IPS-NIHi7 (cell line): ENCODE data around the gene PLEKHG2.
"Not testable (repeated sequence)": the region's sequence is repeated elsewhere in the genome, so short reads cannot be mapped to it uniquely, and the experiment has no call there.

ENCODE experiments used
- DNase-seq: peaks from one replicate; pipeline ENCODE4 v3.0.0; 2012; ENCODE audit warnings: mixed read lengths; ENCODE audit errors: extremely low spot score

The PLEKHG2 gene

GRCh38 chr19:39448271-39448670, 35.8 kb downstream of the PLEKHG2 start:
- no peak for DNase-seq

DNA sequence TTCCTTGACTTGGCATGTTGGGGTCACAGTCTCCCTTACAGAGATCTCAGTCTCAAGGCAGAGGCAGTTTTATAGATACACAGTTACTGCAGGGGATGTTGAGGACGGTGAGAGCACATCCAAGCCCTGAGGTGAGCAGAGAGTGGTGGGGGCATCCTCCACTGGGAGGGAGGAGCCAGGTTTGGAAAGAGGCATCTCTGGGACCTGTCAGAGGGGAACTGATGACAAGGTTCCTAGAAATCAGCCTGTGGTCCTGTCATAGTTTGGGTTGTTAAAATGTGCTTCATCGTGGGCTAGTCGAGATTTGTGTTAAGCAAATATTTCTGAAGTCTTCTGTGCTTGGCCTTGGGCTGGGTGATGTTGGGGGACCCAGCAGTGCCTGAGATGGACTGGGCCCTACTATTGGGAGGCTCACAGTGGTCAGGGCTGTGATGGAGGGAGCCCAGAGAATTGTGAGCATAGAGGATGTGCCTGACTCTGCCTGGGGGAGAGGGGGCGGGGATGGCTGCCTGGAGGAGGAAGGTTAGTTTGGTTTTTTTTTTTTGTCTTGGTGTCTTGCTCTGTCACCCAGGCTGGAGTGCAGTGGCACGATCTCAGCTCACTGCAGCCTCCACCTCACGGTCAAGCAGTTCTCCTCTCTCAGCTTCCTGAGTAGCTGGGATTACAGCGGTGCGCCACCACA, 36.8 kb downstream of the PLEKHG2 start:
- DNase-seq: no peak

DNA sequence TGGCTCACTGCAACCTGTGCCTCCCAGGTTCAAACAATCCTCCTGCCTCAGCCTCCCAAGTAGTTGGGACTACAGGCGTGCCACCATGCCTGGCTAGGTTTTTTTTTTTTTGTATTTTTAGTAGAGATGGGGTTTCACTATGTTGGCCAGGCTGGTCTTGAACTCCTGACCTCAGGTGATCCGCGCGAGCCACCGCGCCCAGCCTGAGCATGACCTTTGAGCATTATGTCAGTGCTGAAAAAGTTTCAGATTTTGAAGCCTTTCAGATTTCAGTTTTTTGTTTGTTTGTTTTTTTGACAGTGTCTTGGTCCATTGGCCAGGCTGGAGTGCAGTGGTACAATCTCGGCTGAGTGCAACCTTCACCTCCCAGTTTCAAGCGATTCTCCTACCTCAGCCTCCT, 38.8 kb downstream of the PLEKHG2 start:
- not testable (repeated sequence) for DNase-seq

DNA sequence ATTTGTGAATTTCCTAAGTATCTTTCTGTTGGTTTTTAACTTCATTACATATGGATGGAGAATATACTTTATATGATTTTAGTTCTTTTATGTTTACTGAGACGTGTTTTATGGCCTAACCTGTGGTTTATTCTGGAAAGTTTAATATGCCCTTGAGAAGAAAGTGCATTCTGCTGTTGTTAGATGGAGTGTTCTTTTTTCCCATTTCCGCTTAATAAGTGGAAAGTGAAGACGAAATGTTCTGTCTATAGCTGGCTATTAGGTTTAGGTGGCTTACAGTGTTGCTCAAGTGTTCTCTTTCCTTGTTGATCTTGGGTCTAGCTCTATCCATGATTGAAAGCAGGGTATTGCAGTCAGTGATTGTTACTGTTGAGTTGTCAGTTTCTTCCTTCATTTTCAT, 50.9 kb downstream of the PLEKHG2 start:
- no peak for DNase-seq

GRCh38 chr19:39465956-39466747, 53.7 kb downstream of the PLEKHG2 start:
- DNase-seq: no peak

- DNase-seq: no peak
These were observed 55.5 kb downstream of the PLEKHG2 start for GRCh38 chr19:39467941-39468340.

- no peak for DNase-seq
These were observed 56.6 kb downstream of the PLEKHG2 start for GRCh38 chr19:39469036-39469435.

- DNase-seq: no peak
These were observed 57.1 kb downstream of the PLEKHG2 start for GRCh38 chr19:39469567-39469966.

GRCh38 chr19:39470724-39471339, 58.4 kb downstream of the PLEKHG2 start:
- no peak for DNase-seq

GRCh38 chr19:39471756-39472536, 59.5 kb downstream of the PLEKHG2 start:
- no peak for DNase-seq

GRCh38 chr19:39472746-39473442, 60.4 kb downstream of the PLEKHG2 start:
- DNase-seq: no peak

DNA sequence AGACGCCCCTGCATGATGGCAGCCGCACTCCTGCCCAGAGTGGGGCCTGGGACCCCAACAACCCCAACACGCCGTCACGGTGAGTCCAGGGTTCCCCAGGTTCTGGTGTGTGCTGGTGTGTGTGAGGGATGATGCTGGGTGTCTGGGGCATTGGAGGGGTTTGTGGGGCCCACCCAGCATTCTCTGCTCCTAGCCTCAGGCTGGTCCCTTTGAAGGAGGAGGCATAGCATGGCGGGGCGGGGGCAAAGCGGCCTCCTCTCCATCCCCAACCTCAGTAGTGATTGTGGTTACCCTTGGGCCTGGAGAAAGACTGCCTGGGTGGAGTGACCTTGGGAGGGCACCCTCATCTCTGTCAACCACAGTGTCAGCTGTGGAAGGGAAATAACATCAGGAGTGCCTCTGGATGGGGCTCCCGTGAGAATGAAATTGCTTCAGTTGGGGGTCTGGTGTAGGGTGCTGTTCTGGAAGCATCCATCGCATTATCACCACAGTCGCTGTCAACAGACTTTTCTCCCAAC, 61.0 kb downstream of the PLEKHG2 start:
- DNase-seq: no peak

GRCh38 chr19:39474139-39474620, 61.7 kb downstream of the PLEKHG2 start:
- peak; percentile 92 for DNase-seq

GRCh38 chr19:39475748-39476147, 63.3 kb downstream of the PLEKHG2 start:
- no peak for DNase-seq
